Panc1 (cell line): ENCODE data around the gene SMCO1. TPM values are rescaled to one million over a fixed set of nuclear protein-coding genes. Genes with fewer than 3 reads are reported as not detected.

Experiments used
- ATAC-seq: fragments of 200-7000 bp; cut with Tn5 transposase; 2 replicates; pipeline ENCODE4 v1.9.1; 2020; ENCODE audit warnings: mild to moderate bottlenecking, moderate library complexity
- BruUV-seq: library from RNA; stranded (reverse); fragments of 400-500 nt; replicated peaks from 2 replicates; lab custom pipeline; 2021; lab: Mats Ljungman, UMichigan
- CTCF ChIA-PET: fragments of 300-600 bp; sonication (Branson Sonifier 250); formaldehyde crosslinking; loops from one replicate; lab custom pipeline; 2022; ENCODE audit warnings: antibody characterized with exemption; lab: Charles Lee
- POLR2A ChIA-PET: fragments of 300-600 bp; sonication (Branson Sonifier 250); formaldehyde crosslinking; loops from one replicate; lab custom pipeline; 2022; ENCODE audit warnings: antibody characterized with exemption; lab: Charles Lee
- DNase-seq: peaks from one replicate; pipeline ENCODE4 v3.0.0-alpha.2; 2010; ENCODE audit warnings: low read depth, low spot score
- H3K27ac ChIP-seq: 2 replicates; pipeline ENCODE4 v1.5.1; 2011; ENCODE audit warnings: mild to moderate bottlenecking, low read length, inconsistent platforms
- H3K27me3 ChIP-seq: fragments of 200-500 bp; sonication (Bioruptor generic); 2 replicates; pipeline ENCODE4 v1.6.0; 2014; ENCODE audit warnings: low read length, inconsistent platforms; ENCODE audit not compliant: control insufficient read depth, insufficient read depth
- H3K36me3 ChIP-seq: fragments of 200-500 bp; sonication (Bioruptor generic); 2 replicates; pipeline ENCODE4 v1.5.1; 2014; ENCODE audit warnings: inconsistent platforms, mild to moderate bottlenecking, low read length, moderate library complexity; ENCODE audit not compliant: control insufficient read depth, insufficient read depth
- H3K4me1 ChIP-seq: 2 replicates; pipeline ENCODE4 v1.5.1; 2011; ENCODE audit warnings: inconsistent platforms, mild to moderate bottlenecking, low read length, moderate library complexity; ENCODE audit not compliant: control insufficient read depth, insufficient read depth
- H3K4me3 ChIP-seq, 2 experiments: 2 replicates each; pipeline ENCODE4 v1.5.1; 2011 to 2012; ENCODE audit warnings: low read depth in 2 of 2, low read length in 2 of 2, mild to moderate bottlenecking in 2 of 2, inconsistent platforms in 1 of 2, moderate library complexity in 1 of 2
- H3K9me3 ChIP-seq: fragments of 200-500 bp; sonication (Bioruptor generic); 2 replicates; pipeline ENCODE4 v1.5.1; 2014; ENCODE audit warnings: low read depth, mild to moderate bottlenecking, inconsistent platforms, low read length, moderate library complexity; ENCODE audit not compliant: control insufficient read depth, insufficient read depth
- CTCF ChIP-seq: fragments of 450-650 bp; IDR thresholded peaks from 2 replicates; pipeline ENCODE4 v1.5.1; 2017; ENCODE audit warnings: mild to moderate bottlenecking
- POLR2AphosphoS5 ChIP-seq: IDR thresholded peaks from 2 replicates; pipeline ENCODE4 v1.6.1; 2012; ENCODE audit warnings: mild to moderate bottlenecking, low read depth, low read length, moderate library complexity
- REST ChIP-seq, 2 experiments: IDR thresholded peaks; 2 replicates each; pipeline ENCODE4 v1.6.1; 2011 to 2012; ENCODE audit warnings: low read depth in 2 of 2, control low read depth in 1 of 2, low read length in 1 of 2, mild to moderate bottlenecking in 1 of 2, moderate library complexity in 1 of 2; ENCODE audit not compliant: insufficient read depth in 1 of 2
- SIN3A ChIP-seq: IDR thresholded peaks from 2 replicates; pipeline ENCODE4 v1.6.1; 2012; ENCODE audit warnings: low read depth, mild to moderate bottlenecking, low read length, moderate library complexity, borderline replicate concordance; ENCODE audit not compliant: insufficient read depth
- TCF7L2 ChIP-seq: IDR thresholded peaks from 2 replicates; pipeline ENCODE4 v1.6.1; 2011; ENCODE audit warnings: mild to moderate bottlenecking, low read depth, low read length, inconsistent platforms
- in situ Hi-C: cut with HindIII; loops from 2 replicates; pipeline ENCODE4 v1.10.0; 2016; ENCODE audit warnings: low sequenced_read_pairs, low pct_unique_long_range_greater_than_20kb
- intact Hi-C: fragments of 100-400 bp; cut with micrococcal nuclease; formaldehyde crosslinking; loops from one replicate; pipeline ENCODE4 v1.10.0; 2022; ENCODE audit not compliant: unreplicated experiment
- total RNA-seq: library from RNA; stranded (reverse); gene quantifications from one replicate; pipeline ENCODE4 v1.2.1, GENCODE V29; 2021; ENCODE audit not compliant: unreplicated experiment

SMCO1 gene
- total RNA-seq, 1 experiment from 2014 or later = not detected

GRCh38 chr3:196554205-196554604 is 39.1 kb upstream of the SMCO1 start:
- Histone ChIP-seq H3K27ac (no peak overlapping the region), H3K4me1 (no peaks in the 10 kb centered on the region), H3K9me3 (no peaks in the 10 kb centered on the region; the same call in 1 of the 2 replicates), H3K4me3 (no peak overlapping the region), H3K27me3 (no peaks in the 10 kb centered on the region), H3K36me3 (no peaks in the 10 kb centered on the region)
- ChIA-PET POLR2A (interaction anchor here (0.6 kb wide), 1 partner anchor 19 kb away, joined by 4 read pairs; no protein-coding TSS in a partner anchor), CTCF (interaction anchor here (0.5 kb wide), 1 partner anchor 14 kb away, joined by 3 read pairs; no protein-coding TSS in a partner anchor)
- in situ Hi-C loops (no loop called here), intact Hi-C loops (no loop called here)
- DNase-seq (no peak), ATAC-seq (no peak)
- TF ChIP-seq REST (IDR thresholded peaks at IDR 0.05; ENCODE audit: insufficient read depth in 1 of 2, low read depth in 2 of 2, low read length in 1 of 2) = no peak
- TF ChIP-seq SIN3A = no peak
- TF ChIP-seq TCF7L2 = no peak
- no peak for TF ChIP-seq POLR2AphosphoS5
- no peak for TF ChIP-seq CTCF
- BruUV-seq = TSS peak; percentile 60

GRCh38 chr3:196553551-196553950 is 38.4 kb upstream of the SMCO1 start:
- DNase-seq (no peak), ATAC-seq (no peak)
- ChIA-PET CTCF (interaction anchor here (0.5 kb wide), 1 partner anchor 13 kb away, joined by 3 read pairs; no protein-coding TSS in a partner anchor), POLR2A (interaction anchor here (0.6 to 0.7 kb wide), 2 partner anchors 12 to 18 kb away, joined by 3 to 4 read pairs; no protein-coding TSS in a partner anchor)
- Histone ChIP-seq H3K27me3 (no peaks in the 10 kb centered on the region), H3K36me3 (no peaks in the 10 kb centered on the region), H3K4me1 (no peaks in the 10 kb centered on the region), H3K27ac (no peak overlapping the region), H3K4me3 (no peak overlapping the region), H3K9me3 (no peaks in the 10 kb centered on the region; the same call in 1 of the 2 replicates)
- in situ Hi-C loops = no loop called here
- intact Hi-C loops = no loop called here
- TF ChIP-seq SIN3A = no peak
- TF ChIP-seq TCF7L2 = no peak
- TF ChIP-seq POLR2AphosphoS5 = no peak
- TF ChIP-seq REST (IDR thresholded peaks at IDR 0.05; ENCODE audit: insufficient read depth in 1 of 2, low read depth in 2 of 2, low read length in 1 of 2) = no peak
- TF ChIP-seq CTCF = no peak
- BruUV-seq = no TSS peak
